ENCODE data around the gene B4GALNT2. TPM values are rescaled to one million over a fixed set of nuclear protein-coding genes. Genes with fewer than 3 reads are reported as not detected.
"Not testable (repeated sequence)": the region's sequence is repeated elsewhere in the genome, so short reads cannot be mapped to it uniquely, and the experiment has no call there.

B4GALNT2 gene
- total RNA-seq, 4 donors from 2014 or later: 0.33 to 10.1 (median 3.9) TPM

DNA sequence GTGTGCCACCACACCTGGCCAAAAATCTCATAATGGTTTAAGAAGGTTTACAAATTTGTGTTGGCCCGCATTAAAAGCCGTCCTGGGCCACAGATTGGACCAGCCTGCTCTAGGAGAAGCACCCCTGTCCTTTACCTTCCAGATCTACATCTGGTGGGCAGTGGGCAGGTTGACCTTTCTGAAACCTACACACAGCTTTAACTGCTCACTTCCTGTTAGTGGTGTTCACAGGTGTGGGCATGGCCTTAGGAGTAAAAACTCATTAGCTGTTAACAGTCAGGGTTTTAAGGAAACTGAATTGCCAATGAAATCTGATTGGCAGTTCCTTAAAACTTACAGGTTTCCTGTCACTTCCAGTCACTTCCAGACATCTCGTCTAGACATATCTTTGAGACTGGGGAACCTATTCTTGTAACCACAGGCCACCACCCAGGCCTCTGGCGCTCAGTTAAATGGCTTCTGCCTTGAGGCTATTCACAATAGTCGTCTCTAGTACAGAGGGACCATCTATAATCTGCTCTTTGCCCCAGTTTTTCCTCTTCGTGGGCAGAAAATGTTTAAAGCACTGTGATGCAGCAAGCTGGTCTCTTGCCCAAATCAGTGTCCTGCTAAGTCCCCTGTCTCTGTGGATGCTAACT lies 48.5 kb downstream of the B4GALNT2 start:
- intact Hi-C loops (cut with DNase I): no loop called here
- 86 to 93% methylated on average over 6 of the region's 6 CpGs for WGBS, 2 donors
- Histone ChIP-seq H3K27ac (no peak overlapping the region), H3K4me1 (peaks cover 0 to 5% of the 10 kb centered on the region in 2 donors), H3K9me3 (no peaks in the 10 kb centered on the region), H3K4me3 (replicated peaks in 1 of 3) (no peak overlapping the region), H3K27me3 (no peaks in the 10 kb centered on the region), H3K36me3 (no peaks in the 10 kb centered on the region)
- TF ChIP-seq, protein P1, sequence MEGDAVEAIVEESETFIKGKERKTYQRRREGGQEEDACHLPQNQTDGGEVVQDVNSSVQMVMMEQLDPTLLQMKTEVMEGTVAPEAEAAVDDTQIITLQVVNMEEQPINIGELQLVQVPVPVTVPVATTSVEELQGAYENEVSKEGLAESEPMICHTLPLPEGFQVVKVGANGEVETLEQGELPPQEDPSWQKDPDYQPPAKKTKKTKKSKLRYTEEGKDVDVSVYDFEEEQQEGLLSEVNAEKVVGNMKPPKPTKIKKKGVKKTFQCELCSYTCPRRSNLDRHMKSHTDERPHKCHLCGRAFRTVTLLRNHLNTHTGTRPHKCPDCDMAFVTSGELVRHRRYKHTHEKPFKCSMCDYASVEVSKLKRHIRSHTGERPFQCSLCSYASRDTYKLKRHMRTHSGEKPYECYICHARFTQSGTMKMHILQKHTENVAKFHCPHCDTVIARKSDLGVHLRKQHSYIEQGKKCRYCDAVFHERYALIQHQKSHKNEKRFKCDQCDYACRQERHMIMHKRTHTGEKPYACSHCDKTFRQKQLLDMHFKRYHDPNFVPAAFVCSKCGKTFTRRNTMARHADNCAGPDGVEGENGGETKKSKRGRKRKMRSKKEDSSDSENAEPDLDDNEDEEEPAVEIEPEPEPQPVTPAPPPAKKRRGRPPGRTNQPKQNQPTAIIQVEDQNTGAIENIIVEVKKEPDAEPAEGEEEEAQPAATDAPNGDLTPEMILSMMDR (IDR thresholded peaks at IDR 0.05): no peak
- TF ChIP-seq POLR2A (IDR thresholded peaks at IDR 0.05): no peak
- no peak for DNase-seq

DNA sequence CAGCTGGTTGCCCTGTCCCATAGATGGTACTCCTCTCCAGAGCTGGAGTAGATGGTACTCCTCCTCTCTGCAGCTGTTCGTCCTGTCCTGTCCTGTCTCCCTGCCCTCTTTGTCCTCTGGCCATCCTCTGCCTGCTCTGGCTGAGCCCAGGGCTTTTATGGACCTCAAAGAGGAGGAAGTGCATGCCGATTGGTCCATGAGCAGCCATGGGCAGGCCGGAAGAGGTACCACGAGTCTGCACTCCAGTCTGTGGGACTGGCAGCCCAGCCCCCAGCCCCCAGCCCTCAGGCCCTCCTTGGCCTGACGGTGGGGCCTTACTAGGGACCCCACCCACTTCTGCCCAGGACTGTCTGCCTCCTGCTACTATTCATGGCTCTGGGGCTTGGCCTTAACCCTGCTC lies 50.8 kb downstream of the B4GALNT2 start:
- Histone ChIP-seq H3K27ac (no peak overlapping the region), H3K36me3 (no peaks in the 10 kb centered on the region), H3K4me3 (replicated peaks in 1 of 3) (no peak overlapping the region), H3K4me1 (peaks cover 0 to 5% of the 10 kb centered on the region in 2 donors), H3K9me3 (no peaks in the 10 kb centered on the region), H3K27me3 (no peaks in the 10 kb centered on the region)
- no peak for DNase-seq
- no peak for TF ChIP-seq POLR2A (IDR thresholded peaks at IDR 0.05)
- TF ChIP-seq, protein P1 (IDR thresholded peaks at IDR 0.05): no peak
- intact Hi-C loops (cut with DNase I): no loop called here
- WGBS, 2 donors: 83 to 90% methylated on average over 4 to 5 of the region's 5 CpGs

DNA sequence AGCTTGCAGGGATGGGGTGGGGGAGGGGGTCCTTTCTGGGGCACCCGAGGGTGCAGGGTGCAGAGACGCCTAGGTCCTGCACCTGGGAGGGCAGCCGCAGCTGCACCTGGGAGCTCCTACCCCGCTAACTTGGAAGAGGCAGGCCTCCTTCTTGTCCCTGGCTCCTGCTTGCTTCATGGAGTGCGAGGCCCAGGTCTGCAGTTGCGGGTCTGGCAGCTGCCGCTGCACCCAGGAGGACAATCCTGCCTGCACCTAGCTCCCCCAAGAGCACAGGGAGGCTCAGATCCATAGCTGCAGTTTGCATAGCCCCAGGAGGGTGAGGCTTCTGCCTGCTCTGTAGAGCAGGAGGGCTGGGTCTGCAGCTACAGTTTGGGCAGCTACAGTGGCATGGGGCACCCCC lies 51.2 kb downstream of the B4GALNT2 start:
- H3K9me3 ChIP-seq: no peaks in the 10 kb centered on the region
- 100% methylated on average over 2 of the region's 7 CpGs; no CpG with 5 or more reads in 1 of the 2 donors for WGBS, 2 donors
- peaks cover 0 to 5% of the 10 kb centered on the region in 2 donors for H3K4me1 ChIP-seq
- no peak for DNase-seq
- no peak overlapping the region for H3K27ac ChIP-seq
- intact Hi-C loops (cut with DNase I): no loop called here
- no peaks in the 10 kb centered on the region for H3K36me3 ChIP-seq
- TF ChIP-seq POLR2A (IDR thresholded peaks at IDR 0.05): no peak
- TF ChIP-seq, protein P1 (IDR thresholded peaks at IDR 0.05): no peak
- no peak overlapping the region for H3K4me3 ChIP-seq (replicated peaks in 1 of 3)
- no peaks in the 10 kb centered on the region for H3K27me3 ChIP-seq

DNA sequence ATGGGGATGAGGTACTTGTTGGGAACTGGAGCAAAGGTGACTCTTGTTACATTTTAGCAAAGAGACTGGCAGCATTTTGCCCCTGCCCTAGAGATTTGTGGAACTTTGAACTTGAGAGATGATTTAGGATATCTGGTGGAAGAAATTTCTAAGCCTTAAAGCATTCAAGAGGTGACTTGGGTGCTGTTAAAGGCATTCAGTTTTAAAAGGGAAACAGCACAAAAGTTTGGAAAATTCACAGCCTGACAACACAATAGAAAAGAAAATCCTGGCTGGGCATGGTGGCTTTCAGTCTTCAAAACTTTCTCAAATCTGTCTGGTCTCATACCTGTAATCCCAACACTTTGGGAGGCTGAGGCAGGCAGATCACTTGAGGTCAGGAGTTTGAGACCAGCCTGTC lies 52.0 kb downstream of the B4GALNT2 start:
- H3K9me3 ChIP-seq; DNase-seq; H3K4me1 ChIP-seq; intact Hi-C loops (cut with DNase I); H3K36me3 ChIP-seq; H3K27me3 ChIP-seq; H3K27ac ChIP-seq; H3K4me3 ChIP-seq (replicated peaks in 1 of 3): not testable (repeated sequence)

DNA sequence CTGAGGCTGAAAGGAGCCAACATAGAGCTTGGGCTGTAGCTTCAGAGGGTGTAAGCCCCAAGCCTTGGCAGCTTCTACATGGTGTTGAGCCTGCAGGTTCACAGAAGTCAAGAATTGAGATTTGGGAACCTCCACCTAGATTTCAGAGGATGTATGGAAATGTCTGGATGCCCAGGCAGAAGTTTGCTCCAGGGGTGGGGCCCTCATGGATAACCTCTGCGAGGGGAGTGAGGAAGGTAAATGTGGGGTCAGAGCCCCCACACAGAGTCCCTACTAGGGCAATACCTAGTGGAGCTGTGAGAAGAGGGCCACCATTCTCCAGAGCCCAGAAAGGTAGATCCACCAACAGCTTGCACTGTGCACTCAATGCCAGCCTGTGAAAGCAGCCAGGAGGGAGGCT lies 52.8 kb downstream of the B4GALNT2 start:
- H3K27ac ChIP-seq; H3K4me3 ChIP-seq (replicated peaks in 1 of 3); H3K27me3 ChIP-seq; intact Hi-C loops (cut with DNase I); DNase-seq; H3K9me3 ChIP-seq; H3K4me1 ChIP-seq; H3K36me3 ChIP-seq: not testable (repeated sequence)
- WGBS, 2 donors: 100% methylated on average over 1 of the region's 1 CpG

DNA sequence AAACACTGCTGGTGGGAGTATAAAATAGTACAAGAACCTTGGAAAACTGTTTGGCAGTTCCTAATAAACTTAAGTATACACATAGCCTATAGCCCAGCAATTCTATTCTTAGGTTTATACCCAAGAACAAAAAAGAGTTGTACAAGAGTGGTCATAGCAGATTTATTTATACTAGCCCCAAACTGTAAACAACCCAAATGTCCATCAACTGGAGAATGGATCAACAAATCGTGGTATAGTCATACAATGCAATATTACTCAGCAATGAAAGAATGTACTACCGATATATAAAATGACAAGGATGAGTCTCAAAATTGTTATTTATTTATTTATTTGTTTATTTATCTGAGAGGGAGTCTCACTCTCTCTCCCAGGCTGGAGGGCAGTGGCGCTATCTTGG lies 54.7 kb downstream of the B4GALNT2 start:
- no peak overlapping the region for H3K4me3 ChIP-seq (replicated peaks in 1 of 3)
- no peak for DNase-seq
- no peaks in the 10 kb centered on the region for H3K9me3 ChIP-seq
- no peaks in the 10 kb centered on the region for H3K36me3 ChIP-seq
- 94 to 100% methylated on average over 3 of the region's 3 CpGs for WGBS, 2 donors
- intact Hi-C loops (cut with DNase I): no loop called here
- no peaks in the 10 kb centered on the region for H3K4me1 ChIP-seq
- TF ChIP-seq POLR2A (IDR thresholded peaks at IDR 0.05): no peak
- TF ChIP-seq, protein P1 (IDR thresholded peaks at IDR 0.05): no peak
- no peaks in the 10 kb centered on the region for H3K27me3 ChIP-seq
- no peak overlapping the region for H3K27ac ChIP-seq

All from thyroid gland (tissue), 4 donors.